SHP77 treated with DMSO at 0.1 percent for 48 hours (cell line): ENCODE data around the gene ADIPOR1.

Experiments used
- DNase-seq: peaks from one replicate; lab custom pipeline; 2025; lab: John Stamatoyannopoulos, UW

The ADIPOR1 gene

DNA sequence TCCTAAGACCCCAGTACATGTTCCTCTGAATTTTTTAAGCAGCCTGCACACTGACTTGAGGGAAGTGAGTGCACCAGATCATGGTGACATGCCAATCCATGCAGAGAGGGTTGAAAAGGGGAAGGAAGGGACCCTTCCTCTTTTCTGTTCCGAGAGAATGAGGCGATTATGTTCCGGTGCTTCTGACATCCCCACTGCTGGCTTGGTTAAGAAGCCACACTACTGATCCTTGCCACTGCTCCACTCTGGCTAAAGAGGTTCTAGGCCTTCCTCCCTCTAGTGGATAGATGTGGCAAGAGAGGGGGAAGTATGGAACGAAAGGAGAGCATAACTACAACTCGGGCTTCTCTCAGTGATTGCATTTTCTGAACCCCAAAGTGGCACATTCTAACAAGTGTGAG is 10.8 kb upstream of the ADIPOR1 start:
- DNase-seq = peak; percentile 38

DNA sequence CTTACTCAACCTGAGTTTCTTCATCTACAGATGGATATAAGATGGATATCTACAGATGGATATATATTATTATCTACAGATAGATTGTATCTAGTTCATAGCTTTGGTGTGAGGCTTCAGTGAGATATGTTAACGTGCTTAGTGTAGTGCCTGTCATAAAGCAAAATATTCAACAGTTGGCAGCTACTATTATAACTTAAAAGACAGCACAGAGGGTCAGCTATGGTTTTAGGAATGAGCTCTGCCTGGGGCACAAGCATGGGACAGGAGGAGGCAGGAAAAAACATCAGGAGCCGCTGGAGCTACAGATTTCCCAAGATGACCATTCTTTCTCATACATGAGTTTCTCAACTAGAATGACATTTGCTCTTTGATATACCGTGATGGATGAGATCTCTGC is 10.2 kb upstream of the ADIPOR1 start:
- DNase-seq = no peak

- no peak for DNase-seq
Measured at GRCh38 chr1:202967684-202968281, 9.7 kb upstream of the ADIPOR1 start.

DNA sequence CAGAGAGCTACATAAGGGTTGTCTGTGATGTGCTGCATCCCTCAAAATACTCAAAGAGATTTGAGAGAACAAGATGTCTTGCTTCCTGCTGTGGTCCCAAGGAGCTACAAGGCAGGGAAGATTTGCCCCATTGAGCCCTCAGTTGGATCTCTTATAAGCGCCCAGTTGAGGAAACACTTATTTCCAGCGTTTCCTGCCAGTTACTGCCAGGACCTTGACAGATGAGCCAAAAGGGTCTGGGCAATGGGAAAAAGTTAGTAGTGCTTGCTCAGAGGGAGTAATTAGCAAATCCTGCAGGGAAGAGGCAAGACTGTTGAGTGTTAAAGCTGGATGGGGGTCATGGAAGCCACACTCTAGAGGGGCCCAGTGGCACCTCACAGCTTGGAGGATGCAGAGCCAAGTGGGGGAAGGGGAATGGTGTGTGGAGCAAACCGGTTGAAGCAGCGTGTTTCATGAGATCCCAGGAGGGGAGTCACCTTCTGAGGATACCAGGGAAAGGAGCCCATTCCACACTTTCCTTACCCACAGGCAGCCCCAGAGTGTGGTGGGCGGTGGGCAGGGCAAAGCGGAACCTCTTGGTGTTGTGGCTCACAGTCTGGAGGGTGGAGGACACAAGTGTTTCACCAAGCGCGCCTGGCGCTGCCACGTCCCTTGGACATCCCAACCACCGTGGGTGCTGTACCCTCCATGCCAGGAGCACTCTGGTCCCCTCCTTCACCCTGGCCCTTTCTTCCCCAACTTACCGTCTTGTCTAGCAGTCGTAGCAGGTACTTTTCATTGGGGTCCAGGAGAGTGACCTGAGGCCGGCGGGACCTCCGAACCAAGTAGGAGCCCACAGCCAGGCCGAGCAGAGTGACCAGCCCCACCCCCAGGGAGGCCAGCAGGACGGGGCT is 8.1 kb upstream of the ADIPOR1 start:
- DNase-seq = no peak

DNA sequence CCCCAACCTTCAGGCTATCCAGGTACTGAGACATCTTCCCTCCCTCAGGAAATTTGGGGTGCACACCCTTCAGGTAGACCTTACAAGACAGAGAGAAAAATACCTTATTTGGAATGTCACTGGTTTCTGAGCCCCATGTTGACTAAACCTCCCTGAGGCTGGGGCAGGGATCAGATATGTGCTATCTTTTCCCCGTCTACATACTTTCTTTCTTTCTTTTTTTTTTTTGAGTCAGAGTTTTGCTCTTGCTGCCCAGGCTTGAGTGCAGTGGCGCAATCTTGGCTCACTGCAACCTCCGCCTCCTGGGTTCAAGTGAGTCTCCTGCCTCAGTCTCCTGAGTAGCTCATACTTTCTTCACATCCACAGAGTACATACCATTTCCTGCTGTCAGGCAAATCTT is 7.3 kb upstream of the ADIPOR1 start:
- DNase-seq = no peak

DNA sequence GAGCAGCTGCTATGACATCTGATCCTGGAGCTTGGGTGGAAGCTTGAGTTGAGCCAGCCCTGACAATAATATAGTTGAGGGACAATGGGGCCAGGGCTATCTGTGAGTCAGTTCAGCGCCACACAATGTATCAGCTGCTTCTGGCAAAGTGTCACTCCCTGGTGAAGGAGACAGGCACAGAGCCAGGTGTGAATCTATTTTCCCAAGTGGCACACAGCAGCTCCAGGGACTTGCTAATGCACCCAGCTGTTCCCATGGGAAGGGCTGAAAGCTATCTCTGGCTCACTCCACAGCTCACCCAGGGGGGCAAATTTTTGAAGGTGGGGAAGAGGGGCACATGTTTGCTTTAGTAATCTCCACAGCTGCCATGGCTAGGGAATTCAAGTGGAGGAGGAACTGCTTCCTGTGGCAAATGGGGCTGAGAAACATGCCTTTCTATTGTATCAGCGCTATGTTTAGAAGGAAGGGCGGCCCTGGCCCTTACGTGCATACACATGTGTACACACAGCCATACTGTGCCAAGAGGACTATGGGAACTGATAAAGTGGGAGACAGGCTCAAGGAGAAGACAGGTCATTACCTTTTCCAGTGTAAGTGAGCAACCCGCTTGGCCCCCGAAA is 6.8 kb upstream of the ADIPOR1 start:
- peak; percentile 84 for DNase-seq

- DNase-seq = no peak
Measured at GRCh38 chr1:202961220-202961880, 3.2 kb upstream of the ADIPOR1 start.

GRCh38 chr1:202959276-202959620 is 1.1 kb upstream of the ADIPOR1 start:
- no peak for DNase-seq

GRCh38 chr1:202958544-202959275 is 598 bp upstream of the ADIPOR1 start:
- peak; percentile 7 for DNase-seq

- no peak for DNase-seq
Measured at GRCh38 chr1:202956969-202957368, 1.1 kb downstream of the ADIPOR1 start.

DNA sequence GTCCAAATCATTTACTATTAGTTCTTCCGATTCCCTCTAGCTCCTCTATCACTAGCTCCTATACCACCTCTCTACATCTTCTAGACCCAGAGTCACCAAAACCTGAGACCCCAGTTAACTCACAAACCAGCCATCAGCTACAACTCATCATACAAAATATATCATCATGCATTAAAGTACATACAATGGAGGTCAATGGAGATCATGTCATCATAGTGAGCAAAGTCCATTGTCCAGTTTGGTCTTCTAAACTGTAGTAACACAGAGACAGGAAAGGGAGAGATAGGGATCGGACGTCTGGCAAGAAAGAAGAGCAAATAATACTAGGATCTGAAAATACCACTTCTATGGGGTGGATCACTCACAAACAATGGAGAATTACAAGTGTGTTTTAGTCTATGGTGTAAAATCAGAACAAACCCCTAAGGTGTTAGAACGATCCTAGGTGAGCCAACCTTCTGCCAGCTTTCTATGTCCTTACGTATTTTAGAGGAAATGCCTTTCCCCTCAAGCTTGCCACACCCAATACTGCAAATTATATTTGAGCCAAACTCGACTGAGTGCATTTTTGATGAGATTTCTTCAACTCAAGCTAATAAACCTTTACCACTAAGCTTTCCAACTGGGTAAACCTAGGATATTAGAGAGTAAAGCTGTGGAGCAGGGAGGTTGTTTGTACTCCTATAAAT is 3.9 kb downstream of the ADIPOR1 start:
- no peak for DNase-seq

GRCh38 chr1:202953392-202953791 is 4.7 kb downstream of the ADIPOR1 start:
- DNase-seq = no peak

DNA sequence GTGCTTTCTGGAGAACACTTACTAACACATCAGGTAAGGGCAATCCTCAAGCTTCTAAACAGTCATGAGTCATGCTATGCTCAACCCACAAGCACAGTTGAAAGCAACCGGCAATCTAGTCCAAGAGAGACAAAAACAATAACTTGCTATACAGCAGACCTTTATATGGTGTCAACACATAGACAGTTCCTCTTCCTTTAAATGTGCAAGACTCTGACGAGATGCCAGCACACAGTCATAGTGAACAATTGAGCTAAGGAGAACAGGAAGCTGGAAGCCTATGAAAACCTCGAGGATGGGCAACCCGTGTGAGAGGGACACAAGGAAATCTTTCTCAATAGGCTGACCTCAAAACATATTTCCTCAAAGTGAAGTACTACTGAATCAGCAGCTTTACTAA is 5.3 kb downstream of the ADIPOR1 start:
- DNase-seq = no peak

DNA sequence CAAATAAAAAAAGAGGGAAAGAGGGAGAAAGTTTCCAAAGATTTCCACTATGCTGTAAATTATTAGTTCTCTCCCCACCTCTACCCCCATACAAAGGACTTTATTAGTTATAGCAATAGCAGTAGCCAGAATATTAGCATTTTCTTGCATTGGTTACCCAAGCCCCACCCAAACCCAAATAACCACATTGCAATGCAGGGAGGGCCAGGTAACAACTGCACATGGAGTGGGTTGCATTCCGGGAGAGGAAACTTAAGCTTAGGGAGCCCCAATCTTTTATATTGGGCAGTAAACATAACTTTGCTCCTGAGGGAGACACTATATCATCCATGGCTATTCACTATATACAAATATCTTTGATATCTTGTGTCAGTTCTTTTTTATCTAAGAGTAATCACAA is 6.0 kb downstream of the ADIPOR1 start:
- DNase-seq = no peak

- DNase-seq = no peak
Measured at GRCh38 chr1:202951437-202951836, 6.7 kb downstream of the ADIPOR1 start.

GRCh38 chr1:202945483-202945882 is 12.6 kb downstream of the ADIPOR1 start:
- no peak for DNase-seq

DNA sequence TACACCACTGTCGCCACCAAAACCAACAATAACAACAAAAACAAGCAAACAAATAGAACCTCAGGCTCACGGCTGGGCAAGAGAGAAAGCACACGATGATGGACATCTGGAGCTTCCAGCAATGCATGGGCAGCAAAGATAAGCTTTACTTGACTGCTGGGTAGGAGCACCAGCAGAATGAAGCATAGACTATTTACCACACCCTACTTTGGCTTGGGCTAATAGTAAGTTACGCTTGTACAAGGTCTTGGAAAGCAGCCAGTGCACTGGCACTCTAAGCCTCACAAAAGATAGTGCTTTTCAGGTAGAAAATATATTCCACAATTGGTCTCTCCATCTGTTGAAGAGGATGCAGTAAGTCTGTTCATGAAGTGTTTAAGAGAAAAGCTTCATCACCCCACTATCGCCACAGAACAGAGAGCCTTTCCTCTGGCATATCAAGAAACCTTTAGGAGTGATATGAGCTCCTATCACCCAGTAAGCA is 13.6 kb downstream of the ADIPOR1 start:
- DNase-seq = no peak

GRCh38 chr1:202942426-202942825 is 15.7 kb downstream of the ADIPOR1 start:
- DNase-seq = no peak

- DNase-seq = no peak
Measured at GRCh38 chr1:202941372-202941771, 16.7 kb downstream of the ADIPOR1 start.

GRCh38 chr1:202940561-202940960 is 17.6 kb downstream of the ADIPOR1 start:
- no peak for DNase-seq

DNA sequence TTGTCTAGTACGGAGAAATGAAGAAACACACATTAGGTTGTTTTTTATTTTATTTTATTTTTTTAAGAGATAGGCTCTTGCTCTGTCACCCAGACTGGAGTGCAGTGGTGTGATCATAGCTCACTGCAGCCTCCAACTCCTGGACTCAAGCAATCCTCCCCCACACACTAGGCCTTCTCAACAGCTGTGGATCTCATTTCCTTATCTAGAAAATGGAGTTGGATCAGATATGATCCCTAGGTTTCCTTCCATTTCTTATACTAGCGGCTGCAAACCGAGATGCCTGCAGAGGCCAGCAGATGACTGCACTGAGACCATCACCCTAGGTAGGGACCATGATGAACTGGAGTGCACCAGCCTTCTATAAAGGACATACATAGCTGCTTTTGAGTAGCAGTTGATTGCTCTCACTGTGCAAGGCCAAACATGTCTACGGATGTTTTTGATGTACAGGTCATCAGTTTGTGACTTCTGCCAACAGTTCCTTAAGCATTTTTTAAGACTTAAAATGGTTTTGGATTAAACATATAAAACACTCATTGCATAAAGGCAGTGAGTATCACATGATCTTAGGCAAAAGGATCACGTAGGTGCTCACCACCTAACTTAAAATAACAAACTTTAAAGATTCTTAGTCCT is 19.7 kb downstream of the ADIPOR1 start:
- no peak for DNase-seq
